Neural progenitor cell (in vitro differentiated cells): ENCODE results near the gene GCN1.

ENCODE experiments used
- CTCF ChIP-seq: fragments of 200-600 bp; sonication (generic); IDR thresholded peaks from 2 replicates; pipeline ENCODE4 v1.5.1; 2017; ENCODE audit warnings: antibody characterized with exemption, mild to moderate bottlenecking
- EZH2 ChIP-seq: fragments of 200-600 bp; sonication (generic); IDR thresholded peaks from 2 replicates; pipeline ENCODE4 v1.6.1; 2017; ENCODE audit warnings: antibody characterized with exemption, mild to moderate bottlenecking, moderate library complexity
- EZH2phosphoT487 ChIP-seq: fragments of 200-600 bp; sonication (generic); IDR thresholded peaks from 2 replicates; pipeline ENCODE4 v1.6.1; 2017; ENCODE audit warnings: antibody characterized with exemption

- TF ChIP-seq CTCF (no peak), EZH2 (no peak), EZH2phosphoT487 (no peak)
Observed at GRCh38 chr12:120137833-120138232, 56.7 kb downstream of the GCN1 start.
